Measurements from ENCODE around the gene ADAM20.

The ADAM20 gene

DNA sequence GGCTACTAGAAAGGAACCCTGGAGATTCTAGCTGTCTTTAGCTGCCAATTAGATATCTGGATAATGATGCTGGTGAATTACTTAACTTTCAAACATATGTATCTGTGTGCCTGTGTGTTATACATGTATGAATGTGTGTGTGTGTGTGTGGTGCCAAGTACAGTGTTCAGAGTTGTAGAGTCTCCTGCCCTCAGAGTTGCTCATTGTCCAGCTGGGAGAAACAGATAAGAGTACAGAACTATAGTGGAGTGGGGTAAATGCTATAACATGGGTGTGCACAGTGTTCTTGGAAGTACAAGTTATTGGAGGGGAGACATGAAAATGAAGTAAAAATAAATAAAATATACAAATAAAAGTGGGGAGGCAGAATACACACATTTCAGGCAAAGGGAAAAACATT, 23.6 kb upstream of the ADAM20 start:
- Histone ChIP-seq H3K27ac (no peak overlapping the region), H3K4me3 (no peak overlapping the region)
- DNase-seq (ENCODE audit: low spot score) = no peak
- TF ChIP-seq, protein P1, sequence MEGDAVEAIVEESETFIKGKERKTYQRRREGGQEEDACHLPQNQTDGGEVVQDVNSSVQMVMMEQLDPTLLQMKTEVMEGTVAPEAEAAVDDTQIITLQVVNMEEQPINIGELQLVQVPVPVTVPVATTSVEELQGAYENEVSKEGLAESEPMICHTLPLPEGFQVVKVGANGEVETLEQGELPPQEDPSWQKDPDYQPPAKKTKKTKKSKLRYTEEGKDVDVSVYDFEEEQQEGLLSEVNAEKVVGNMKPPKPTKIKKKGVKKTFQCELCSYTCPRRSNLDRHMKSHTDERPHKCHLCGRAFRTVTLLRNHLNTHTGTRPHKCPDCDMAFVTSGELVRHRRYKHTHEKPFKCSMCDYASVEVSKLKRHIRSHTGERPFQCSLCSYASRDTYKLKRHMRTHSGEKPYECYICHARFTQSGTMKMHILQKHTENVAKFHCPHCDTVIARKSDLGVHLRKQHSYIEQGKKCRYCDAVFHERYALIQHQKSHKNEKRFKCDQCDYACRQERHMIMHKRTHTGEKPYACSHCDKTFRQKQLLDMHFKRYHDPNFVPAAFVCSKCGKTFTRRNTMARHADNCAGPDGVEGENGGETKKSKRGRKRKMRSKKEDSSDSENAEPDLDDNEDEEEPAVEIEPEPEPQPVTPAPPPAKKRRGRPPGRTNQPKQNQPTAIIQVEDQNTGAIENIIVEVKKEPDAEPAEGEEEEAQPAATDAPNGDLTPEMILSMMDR (IDR thresholded peaks at IDR 0.05) = no peak

DNA sequence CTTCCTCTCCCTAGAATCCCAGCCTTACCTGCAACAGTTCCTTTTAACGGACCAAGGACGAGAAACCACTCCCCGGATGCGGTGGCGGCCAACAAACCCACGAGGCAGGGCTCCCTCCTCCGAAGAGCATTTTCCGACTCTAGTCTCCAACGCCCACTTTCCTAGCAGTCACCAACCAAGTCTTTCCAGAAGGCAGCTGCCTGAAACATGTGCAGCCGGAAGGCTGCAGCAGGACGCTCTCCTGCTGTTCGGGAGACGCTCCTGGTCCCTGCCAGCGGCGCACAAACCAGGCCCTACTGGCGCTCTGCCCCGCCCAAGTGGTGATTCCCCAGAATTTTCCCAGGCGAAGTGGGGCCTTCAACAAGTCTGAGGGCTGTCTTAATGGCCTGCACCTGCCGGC, 21.1 kb upstream of the ADAM20 start:
- no peak for DNase-seq (ENCODE audit: low spot score)
- TF ChIP-seq, protein P1 (IDR thresholded peaks at IDR 0.05) = no peak
- H3K4me3 ChIP-seq = no peak overlapping the region
- H3K27ac ChIP-seq = no peak overlapping the region

DNA sequence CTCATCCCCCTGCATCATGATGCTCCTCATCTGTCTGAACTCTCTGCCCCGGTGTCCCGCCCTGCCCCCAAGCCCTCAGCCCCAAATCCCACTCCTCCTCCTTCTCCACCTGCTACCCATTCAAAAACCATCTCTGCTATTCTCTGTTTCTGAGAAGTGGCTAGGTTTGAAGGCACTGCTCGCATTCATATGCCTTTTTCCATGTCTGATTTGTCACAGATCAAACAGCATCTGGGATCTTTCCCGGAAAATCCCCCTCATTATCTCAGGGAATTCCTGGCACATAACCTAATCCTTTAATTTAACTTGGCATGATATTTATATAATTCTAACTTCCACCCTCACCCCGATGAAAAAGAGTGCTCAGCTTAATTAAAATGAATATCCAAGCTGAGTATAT, 3.3 kb upstream of the ADAM20 start:
- DNase-seq (ENCODE audit: low spot score) = no peak
- TF ChIP-seq, protein P1 (IDR thresholded peaks at IDR 0.05) = no peak

DNA sequence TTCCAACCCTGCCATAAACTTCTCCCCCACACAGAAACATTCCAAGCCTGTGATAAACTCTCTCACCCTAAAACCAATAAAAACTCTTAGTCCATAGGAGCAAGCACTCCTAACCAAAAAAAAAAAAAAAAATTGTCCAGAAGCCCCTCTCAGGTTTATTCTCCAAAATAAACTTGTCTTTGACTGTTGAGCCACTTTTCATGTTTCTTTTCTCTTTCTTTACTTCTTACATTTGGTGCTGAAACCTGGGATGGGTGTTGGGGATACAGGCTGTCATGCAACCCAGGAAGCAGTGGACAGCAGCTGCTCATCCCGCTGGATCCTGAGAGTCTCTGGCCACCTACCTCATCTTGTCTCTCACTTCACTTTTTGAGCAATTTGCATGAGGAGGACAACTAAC, 2.0 kb upstream of the ADAM20 start:
- Histone ChIP-seq H3K4me3 (no peak overlapping the region), H3K27ac (no peak overlapping the region)
- DNase-seq (ENCODE audit: low spot score) = no peak
- TF ChIP-seq, protein P1 (IDR thresholded peaks at IDR 0.05) = no peak

More for the DNA sequence above, 3.3 kb upstream of the ADAM20 start:
- Histone ChIP-seq H3K27ac (no peak overlapping the region), H3K4me3 (no peak overlapping the region)

DNA sequence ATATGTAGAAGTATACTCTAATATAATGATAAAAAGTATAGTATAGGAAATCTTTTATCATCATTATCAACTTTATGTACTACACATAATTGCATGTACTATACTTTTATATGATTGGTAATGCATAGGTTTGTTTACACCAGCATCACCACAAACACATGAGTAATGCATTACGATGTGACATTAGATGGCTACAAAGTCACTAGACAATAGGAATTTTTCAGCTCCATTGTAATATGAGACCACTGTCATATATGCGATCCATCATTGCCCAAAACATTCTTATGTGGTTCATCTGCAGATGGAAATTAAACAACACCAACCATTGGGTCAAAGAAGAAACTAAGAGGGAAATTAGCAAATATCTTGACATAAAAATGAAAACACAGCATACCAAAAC, 4.4 kb downstream of the ADAM20 start:
- no peak for DNase-seq (ENCODE audit: low spot score)
- TF ChIP-seq, protein P1 (IDR thresholded peaks at IDR 0.05) = no peak
- Histone ChIP-seq H3K27ac (no peak overlapping the region), H3K4me3 (no peak overlapping the region)

DNA sequence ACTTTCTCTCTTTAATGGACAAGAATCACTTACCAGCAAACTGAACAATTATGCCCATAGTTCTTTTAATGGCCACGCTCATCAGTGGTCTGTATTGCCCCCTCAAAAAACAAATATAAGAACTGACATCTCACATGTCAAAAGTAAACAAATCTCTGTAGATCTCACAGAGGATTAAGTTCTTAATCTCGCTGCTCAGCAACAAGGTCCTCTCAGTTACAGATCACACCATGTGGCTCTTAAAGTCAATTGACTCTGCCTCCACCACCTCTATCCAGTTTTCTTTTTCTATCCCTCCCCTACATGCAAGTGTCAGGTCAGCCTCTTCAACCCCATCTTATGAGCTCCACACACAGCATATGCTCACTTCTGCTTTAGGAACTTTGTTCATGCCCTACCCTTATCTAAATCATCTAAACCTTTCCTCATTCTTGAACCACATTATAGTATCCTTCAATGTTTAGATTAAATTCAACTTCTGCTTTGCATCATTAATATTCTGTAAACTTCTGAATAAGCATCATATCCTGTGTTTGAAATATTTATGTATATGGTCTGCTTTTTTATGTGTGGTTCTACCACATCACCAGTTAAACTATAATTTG, 7.2 kb downstream of the ADAM20 start:
- H3K27ac ChIP-seq = no peak overlapping the region
- no peak overlapping the region for H3K4me3 ChIP-seq
- DNase-seq (ENCODE audit: low spot score) = no peak
- TF ChIP-seq, protein P1 (IDR thresholded peaks at IDR 0.05) = no peak

DNA sequence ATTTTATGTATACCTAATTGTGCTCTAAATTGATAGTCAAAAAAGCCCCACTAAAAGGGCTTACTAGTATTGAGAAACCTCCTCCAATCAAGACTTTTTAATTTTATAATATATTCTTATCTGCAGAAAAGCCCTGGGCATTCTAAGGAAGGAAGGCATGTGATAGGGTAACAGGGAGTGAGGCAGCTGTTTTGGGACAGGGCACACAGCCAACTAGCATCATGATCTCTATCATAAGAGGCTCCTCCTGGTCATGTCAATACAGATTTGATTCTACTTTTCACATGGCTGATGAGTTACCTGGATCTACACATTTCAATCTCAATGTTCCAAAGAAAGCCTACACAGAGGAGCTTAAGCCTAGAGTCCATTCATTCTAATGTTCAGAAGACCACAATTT, 9.1 kb downstream of the ADAM20 start:
- Histone ChIP-seq H3K4me3 (no peak overlapping the region), H3K27ac (no peak overlapping the region)
- TF ChIP-seq, protein P1 (IDR thresholded peaks at IDR 0.05) = no peak
- no peak for DNase-seq (ENCODE audit: low spot score)
